Gastroesophageal sphincter (tissue), 3 donors: ENCODE results near the gene CACNA1I.

ENCODE experiments used
- CTCF ChIP-seq, 4 experiments: fragments of 200-600 bp in 2 of 4; fragments of 450-650 bp in 2 of 4; sonication (generic) in 1 of 4; IDR thresholded peaks; one replicate each; pipeline ENCODE4 v1.5.1; 2017 to 2019; ENCODE audit warnings: antibody characterized with exemption in 4 of 4, mild to moderate bottlenecking in 2 of 4, moderate library complexity in 2 of 4
- EP300 ChIP-seq: sonication (generic); formaldehyde crosslinking; IDR thresholded peaks from one replicate; pipeline ENCODE4 v1.6.1; 2017; ENCODE audit warnings: antibody characterized with exemption, mild to moderate bottlenecking
- POLR2A ChIP-seq, 2 donors: fragments of 450-650 bp; IDR thresholded peaks; one replicate each; pipeline ENCODE4 v1.6.1; 2017; ENCODE audit warnings: antibody characterized with exemption in 2 of 2, mild to moderate bottlenecking in 2 of 2, moderate library complexity in 1 of 2
- POLR2AphosphoS5 ChIP-seq: sonication (generic); formaldehyde crosslinking; IDR thresholded peaks from one replicate; pipeline ENCODE4 v1.6.1; 2017; ENCODE audit warnings: antibody characterized with exemption

- no peak for TF ChIP-seq POLR2A (IDR thresholded peaks at IDR 0.05)
- TF ChIP-seq CTCF (IDR thresholded peaks at IDR 0.05), result no peak
- no peak for TF ChIP-seq POLR2AphosphoS5
- TF ChIP-seq EP300, result no peak
These were observed 13.3 kb upstream of the CACNA1I start for GRCh38 chr22:39556970-39557841.
